Esophagus (tissue), 2 donors: ENCODE measurements around the gene TBKBP1. TPM values are rescaled to one million over a fixed set of nuclear protein-coding genes. Genes with fewer than 3 reads are reported as not detected.

Experiments used
- H3K27ac ChIP-seq, 2 donors: one replicate each; pipeline ENCODE4 v1.5.1; 2013; ENCODE audit warnings: low read depth in 2 of 2, mild to moderate bottlenecking in 2 of 2, inconsistent platforms in 1 of 2, low read length in 1 of 2, moderate library complexity in 1 of 2
- H3K27me3 ChIP-seq, 2 donors: one replicate each; pipeline ENCODE4 v1.6.1; 2013; ENCODE audit warnings: low read length in 2 of 2, control low read depth in 1 of 2, mild to moderate bottlenecking in 1 of 2; ENCODE audit not compliant: insufficient read depth in 2 of 2, control insufficient read depth in 1 of 2
- H3K36me3 ChIP-seq, 2 donors: one replicate each; pipeline ENCODE4 v1.6.1; 2013; ENCODE audit warnings: low read length in 1 of 2; ENCODE audit not compliant: control insufficient read depth in 2 of 2, insufficient read depth in 2 of 2
- H3K4me1 ChIP-seq, 2 donors: one replicate each; pipeline ENCODE4 v1.6.1; 2013; ENCODE audit warnings: low read length in 1 of 2; ENCODE audit not compliant: control insufficient read depth in 2 of 2, insufficient read depth in 2 of 2
- H3K4me3 ChIP-seq, 2 donors: one replicate each; pipeline ENCODE4 v1.5.1; 2013; ENCODE audit warnings: low read length in 2 of 2, mild to moderate bottlenecking in 2 of 2, low read depth in 1 of 2, moderate library complexity in 1 of 2
- H3K9me3 ChIP-seq, 2 donors: one replicate each; pipeline ENCODE4 v1.6.1; 2013; ENCODE audit warnings: mild to moderate bottlenecking in 2 of 2, low read depth in 1 of 2, low read length in 1 of 2, moderate library complexity in 1 of 2; ENCODE audit not compliant: control insufficient read depth in 2 of 2, insufficient read depth in 1 of 2
- WGBS, 2 donors: extraction: QIAGEN DNeasy Blood & Tissue Kit; methylation state at CpG; one replicate each; pipeline ENCODE4 v1.1.7; 2013; 5-methylcytosine and 5-hydroxymethylcytosine counted together
- polyA plus RNA-seq, 2 donors: library from polyadenylated mRNA; stranded (reverse); fragments of 200-250 nt; gene quantifications; one replicate each; pipeline ENCODE4 v1.2.3, GENCODE V29; 2013
- donor health status: healthy with polysubstance abuse.
- donor health status: Bipolar disorder and iron deficiency.

The TBKBP1 gene
- polyA plus RNA-seq, 2 donors: 9.2 to 17.1 TPM

DNA sequence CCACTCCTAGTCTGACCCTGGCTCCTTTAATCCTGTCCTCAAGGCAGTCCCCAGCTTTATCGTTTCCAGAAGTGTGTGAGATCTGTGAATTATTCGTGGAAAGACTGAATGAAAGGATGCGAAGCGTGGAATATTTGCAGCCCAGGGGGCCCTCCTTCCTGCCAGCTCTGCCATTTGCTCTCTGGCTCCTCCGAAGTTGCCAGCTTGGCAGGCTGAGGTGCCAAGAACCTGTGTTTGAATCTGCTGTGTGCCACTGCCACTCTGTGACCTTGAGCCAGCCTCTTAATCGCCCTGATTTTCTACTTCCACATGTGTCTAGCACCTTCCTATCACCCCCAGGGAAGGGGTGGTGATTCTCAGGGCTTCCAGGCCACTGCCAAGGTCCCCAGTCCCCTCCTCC is 10.8 kb downstream of the TBKBP1 start:
- Histone ChIP-seq H3K4me3 (no peak overlapping the region), H3K27ac (no peak overlapping the region), H3K9me3 (no peaks in the 10 kb centered on the region), H3K36me3 (peaks cover 2 to 6% of the 10 kb centered on the region in 2 donors), H3K27me3 (no peaks in the 10 kb centered on the region), H3K4me1 (peaks cover 5 to 9% of the 10 kb centered on the region in 2 donors)
- WGBS, 2 donors: 57 to 59% methylated on average over 6 of the region's 6 CpGs

DNA sequence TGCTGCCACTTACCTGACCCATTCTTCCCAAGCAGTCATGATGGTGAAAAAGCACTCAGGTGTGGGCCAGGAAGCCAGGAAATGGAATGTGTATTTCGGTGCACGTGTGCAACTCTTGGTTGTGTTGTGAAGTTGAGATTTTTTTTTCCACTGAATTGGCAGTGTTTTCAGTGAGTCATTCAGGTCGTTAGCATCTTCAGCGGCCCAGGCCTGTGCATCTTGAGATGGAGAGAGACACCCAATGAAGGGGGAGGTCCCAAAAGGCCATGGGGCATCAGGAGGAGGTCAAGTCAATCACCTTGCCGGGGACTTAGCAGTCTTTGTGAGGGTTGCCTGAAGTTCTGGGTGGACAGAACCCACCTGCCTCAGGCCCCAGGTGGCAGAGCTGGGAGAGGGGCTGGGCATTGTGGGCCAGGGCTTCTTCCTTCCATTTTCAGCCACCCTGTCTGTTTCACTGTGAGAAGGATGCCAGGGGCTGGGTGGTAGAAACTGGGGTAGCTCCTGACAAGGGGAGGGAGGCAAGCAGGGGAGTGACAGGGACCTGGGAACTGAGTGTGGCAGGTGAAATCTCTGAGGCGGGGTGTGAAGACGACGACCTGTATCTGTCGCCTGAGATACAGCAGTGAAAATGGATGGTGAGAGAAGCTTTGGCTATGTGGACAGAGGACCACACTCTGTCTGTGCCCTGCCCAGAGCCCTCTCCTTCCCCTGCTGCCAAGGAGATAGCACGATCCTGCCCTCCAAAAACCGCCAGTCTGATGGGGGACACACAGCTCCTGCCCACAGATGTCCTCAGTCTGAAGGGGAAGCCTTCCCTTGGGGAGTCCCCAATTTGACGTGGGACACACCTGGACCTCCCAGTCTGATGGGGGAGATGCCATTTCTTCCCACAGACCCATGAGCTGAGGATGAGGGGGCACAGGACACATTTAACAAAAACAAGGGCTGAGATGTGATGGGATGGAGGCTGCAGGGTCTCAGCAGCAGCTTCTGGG is 11.9 kb downstream of the TBKBP1 start:
- Histone ChIP-seq H3K27me3 (no peaks in the 10 kb centered on the region), H3K4me1 (peaks cover 5 to 9% of the 10 kb centered on the region in 2 donors), H3K27ac (peak overlapping the region in 1 of 2 donors; percentile 6), H3K4me3 (no peak overlapping the region), H3K9me3 (no peaks in the 10 kb centered on the region), H3K36me3 (peaks cover 4 to 5% of the 10 kb centered on the region in 2 donors)
- WGBS, 2 donors: 59 to 62% methylated on average over 12 of the region's 12 CpGs

DNA sequence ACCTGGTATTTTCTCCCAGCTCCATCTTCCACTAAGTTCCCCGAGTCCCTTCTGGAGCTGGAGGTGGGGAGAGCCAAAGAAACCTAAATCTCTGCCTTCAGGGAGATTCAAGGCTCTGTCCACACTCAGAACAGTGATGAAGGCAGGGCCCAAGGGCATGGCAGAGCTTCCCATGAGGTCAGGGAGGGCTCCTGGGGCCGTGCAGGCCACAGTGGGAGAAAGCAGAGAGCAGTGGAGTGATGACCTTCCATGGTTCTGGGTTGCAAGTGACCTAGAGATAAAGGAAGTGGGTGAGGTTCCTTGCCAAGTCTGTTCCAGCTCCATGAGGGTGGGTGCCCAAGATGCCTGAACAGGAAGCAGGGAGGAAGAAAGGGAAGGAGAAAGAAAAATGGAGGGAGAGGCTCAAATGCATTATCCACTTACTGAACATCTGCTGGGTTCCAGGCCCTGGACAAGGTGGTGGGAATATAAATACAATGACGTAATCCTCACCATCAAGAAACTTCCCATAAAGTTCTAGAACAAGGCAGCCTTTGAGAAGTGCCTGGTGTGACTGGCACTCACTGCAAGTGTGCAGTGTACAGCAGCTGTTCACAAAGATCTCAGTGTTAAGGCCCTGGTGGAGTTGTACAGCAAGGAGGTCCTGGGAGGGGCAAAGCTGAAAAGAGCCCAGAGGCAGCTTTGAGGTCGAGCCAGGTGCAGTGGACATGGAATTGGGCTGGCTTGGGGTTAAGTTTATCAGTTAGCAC is 13.3 kb downstream of the TBKBP1 start:
- no peak overlapping the region for H3K4me3 ChIP-seq
- H3K4me1 ChIP-seq: peaks cover 3 to 9% of the 10 kb centered on the region in 2 donors
- H3K27me3 ChIP-seq: no peaks in the 10 kb centered on the region
- H3K27ac ChIP-seq: no peak overlapping the region
- peaks cover 4 to 5% of the 10 kb centered on the region in 2 donors for H3K36me3 ChIP-seq
- no peaks in the 10 kb centered on the region for H3K9me3 ChIP-seq
- 77 to 80% methylated on average over 4 of the region's 4 CpGs for WGBS, 2 donors

DNA sequence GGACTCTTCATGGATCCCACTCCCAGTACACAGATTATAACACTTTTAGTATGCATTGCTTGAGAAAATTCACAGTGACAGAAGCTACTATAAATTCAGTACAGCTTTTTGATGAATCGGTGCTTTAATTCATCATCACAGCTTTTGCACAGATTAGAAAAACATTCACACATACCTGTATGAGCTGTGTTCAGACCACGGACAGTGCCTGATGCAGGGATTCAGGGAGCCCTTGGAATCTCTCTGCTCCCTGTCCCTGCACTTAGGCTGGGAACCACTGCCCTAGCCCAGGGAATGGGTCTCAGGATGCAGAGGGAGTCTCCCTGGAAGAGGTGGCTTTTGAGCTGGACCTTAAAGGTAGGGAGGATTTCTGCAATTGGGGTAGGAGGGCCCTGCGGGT is 13.9 kb downstream of the TBKBP1 start:
- 80 to 83% methylated on average over 3 of the region's 3 CpGs for WGBS, 2 donors
- no peak overlapping the region for H3K4me3 ChIP-seq
- H3K9me3 ChIP-seq: no peaks in the 10 kb centered on the region
- no peak overlapping the region for H3K27ac ChIP-seq
- H3K36me3 ChIP-seq: peaks cover 4 to 5% of the 10 kb centered on the region in 2 donors
- no peaks in the 10 kb centered on the region for H3K27me3 ChIP-seq
- peaks cover 3 to 7% of the 10 kb centered on the region in 2 donors for H3K4me1 ChIP-seq

DNA sequence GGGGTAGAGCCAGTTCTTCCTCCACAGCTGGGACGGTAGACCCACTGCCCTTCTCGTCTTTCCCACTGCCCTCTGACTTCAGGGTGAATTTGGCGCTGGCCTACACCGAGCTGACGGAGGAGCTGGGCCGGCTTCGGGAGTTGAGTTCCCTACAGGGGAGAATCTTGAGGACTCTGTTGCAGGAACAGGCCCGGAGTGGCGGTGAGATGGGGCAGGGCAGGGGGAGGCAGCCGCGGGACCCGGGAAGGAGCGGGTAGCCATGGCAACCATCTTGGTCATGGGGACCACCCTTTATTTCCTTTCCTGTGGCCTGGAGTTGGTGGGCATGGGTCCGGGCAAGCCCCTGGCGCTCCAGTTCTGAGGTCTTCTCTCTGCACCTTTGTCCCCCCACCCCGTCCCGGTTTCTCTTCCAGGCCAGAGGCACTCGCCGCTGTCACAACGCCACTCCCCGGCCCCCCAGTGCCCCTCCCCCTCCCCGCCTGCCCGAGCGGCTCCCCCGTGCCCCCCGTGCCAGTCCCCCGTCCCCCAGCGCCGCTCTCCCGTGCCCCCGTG is 14.4 kb downstream of the TBKBP1 start:
- Histone ChIP-seq H3K36me3 (peaks cover 4 to 5% of the 10 kb centered on the region in 2 donors), H3K9me3 (no peaks in the 10 kb centered on the region), H3K27ac (no peak overlapping the region), H3K4me1 (peaks cover 3 to 7% of the 10 kb centered on the region in 2 donors), H3K4me3 (peak overlapping the region in 1 of 2 donors; percentile 40), H3K27me3 (no peaks in the 10 kb centered on the region)
- WGBS, 2 donors: 50 to 59% methylated on average over 27 to 31 of the region's 31 CpGs

DNA sequence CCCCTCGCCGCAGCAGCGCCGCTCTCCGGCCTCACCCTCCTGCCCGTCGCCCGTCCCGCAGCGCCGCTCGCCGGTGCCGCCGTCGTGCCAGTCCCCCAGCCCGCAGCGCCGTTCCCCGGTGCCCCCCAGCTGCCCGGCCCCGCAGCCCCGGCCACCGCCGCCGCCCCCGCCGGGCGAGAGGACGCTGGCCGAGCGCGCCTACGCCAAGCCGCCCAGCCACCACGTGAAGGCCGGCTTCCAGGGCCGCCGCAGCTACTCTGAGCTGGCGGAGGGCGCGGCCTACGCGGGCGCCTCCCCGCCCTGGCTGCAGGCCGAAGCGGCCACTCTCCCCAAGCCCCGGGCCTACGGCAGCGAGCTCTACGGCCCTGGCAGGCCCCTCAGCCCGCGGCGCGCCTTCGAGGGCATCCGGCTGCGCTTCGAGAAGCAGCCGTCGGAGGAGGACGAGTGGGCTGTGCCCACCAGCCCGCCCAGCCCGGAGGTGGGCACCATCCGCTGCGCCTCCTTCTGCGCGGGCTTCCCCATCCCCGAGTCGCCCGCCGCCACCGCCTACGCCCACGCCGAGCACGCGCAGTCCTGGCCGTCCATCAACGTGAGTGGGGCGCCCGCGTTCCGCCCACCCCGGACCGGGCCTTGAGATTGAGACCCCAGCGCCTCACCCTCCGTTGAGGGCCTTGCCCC is 15.0 kb downstream of the TBKBP1 start:
- Histone ChIP-seq H3K27me3 (no peaks in the 10 kb centered on the region), H3K36me3 (peaks cover 4 to 5% of the 10 kb centered on the region in 2 donors), H3K4me3 (peak overlapping the region in 1 of 2 donors; percentile 40), H3K9me3 (no peaks in the 10 kb centered on the region), H3K4me1 (peaks cover 3 to 7% of the 10 kb centered on the region in 2 donors), H3K27ac (no peak overlapping the region)
- WGBS, 2 donors: 46 to 53% methylated on average over 88 to 89 of the region's 89 CpGs

DNA sequence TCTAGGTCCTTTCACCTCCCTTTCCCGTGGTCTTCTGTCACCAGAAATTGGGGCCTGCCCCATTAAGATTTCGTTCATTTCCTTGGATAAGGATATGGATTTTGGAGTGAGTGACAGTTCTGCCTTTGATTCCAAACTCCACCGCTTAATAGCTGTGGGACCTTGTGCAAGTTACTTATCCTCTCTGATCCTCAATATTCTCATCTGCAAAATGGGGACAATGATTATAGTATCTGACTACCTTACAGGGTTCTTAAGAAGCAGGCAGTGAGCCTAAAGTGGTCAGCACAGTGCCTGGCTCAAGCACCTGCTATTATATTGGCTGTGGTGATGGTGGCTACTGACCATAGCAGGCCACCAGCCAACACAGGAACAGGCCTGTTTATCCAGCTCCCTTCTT is 15.6 kb downstream of the TBKBP1 start:
- 92% methylated on average over 3 of the region's 3 CpGs for WGBS, 2 donors
- H3K4me1 ChIP-seq: peaks cover 3 to 7% of the 10 kb centered on the region in 2 donors
- no peak overlapping the region for H3K4me3 ChIP-seq
- H3K27ac ChIP-seq: no peak overlapping the region
- no peaks in the 10 kb centered on the region for H3K27me3 ChIP-seq
- H3K9me3 ChIP-seq: no peaks in the 10 kb centered on the region
- peaks cover 4 to 5% of the 10 kb centered on the region in 2 donors for H3K36me3 ChIP-seq

DNA sequence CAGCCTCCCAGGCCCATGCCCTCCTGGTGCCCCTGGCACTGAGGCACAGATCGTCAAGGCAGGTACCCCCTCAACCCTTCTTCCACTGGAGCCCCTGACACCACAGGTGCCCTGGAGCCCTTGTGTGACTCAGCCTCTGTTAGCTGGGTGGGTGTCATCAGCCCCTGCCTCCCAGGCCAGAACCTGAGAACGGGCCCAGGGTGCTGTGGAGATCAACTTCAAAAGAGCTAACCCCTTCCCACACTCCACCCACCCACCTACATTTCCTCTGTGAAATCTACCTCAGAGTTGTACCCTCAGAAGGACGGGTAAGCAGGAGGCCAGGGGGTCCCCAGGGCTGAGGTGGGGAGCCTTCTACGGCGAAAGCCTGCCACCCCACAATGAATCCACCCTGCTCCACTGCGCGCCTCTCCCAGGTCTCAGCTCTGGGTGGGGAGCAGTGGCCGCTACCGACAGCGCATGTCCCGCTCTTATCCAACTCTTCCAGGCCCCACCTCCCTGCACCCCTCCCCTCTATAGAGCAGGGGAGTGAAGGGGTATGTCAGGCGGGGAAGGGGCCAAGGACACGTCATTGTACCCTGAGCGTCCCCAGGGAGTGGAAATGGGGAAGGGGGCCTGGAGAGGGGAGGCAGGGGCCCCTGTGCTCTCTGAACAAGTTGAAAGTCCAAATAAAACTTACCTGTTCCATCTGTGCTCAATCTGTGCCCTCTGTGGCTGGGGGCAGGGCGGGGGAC is 17.6 kb downstream of the TBKBP1 start:
- Histone ChIP-seq H3K4me3 (no peak overlapping the region), H3K4me1 (peaks cover 0 to 4% of the 10 kb centered on the region in 2 donors), H3K27ac (no peak overlapping the region), H3K9me3 (no peaks in the 10 kb centered on the region), H3K36me3 (peaks cover 2% of the 10 kb centered on the region in 2 donors), H3K27me3 (no peaks in the 10 kb centered on the region)
- 90 to 92% methylated on average over 15 of the region's 15 CpGs for WGBS, 2 donors
